ENCODE measurements around the gene B3GNT8. TPM values are rescaled to one million over a fixed set of nuclear protein-coding genes. Genes with fewer than 3 reads are reported as not detected.

The B3GNT8 gene
- total RNA-seq, 1 experiment from 2014 or later: 0.96 TPM

- Histone ChIP-seq H2BK5ac (ENCODE audit: insufficient read length, low read length) (no peak overlapping the region), H3K56ac (ENCODE audit: insufficient read length, low read depth, low read length) (no peak overlapping the region), H4K8ac (replicated peaks; ENCODE audit: insufficient read length, low read depth, low read length) (no peak overlapping the region), H3K9ac (ENCODE audit: extremely low read depth, insufficient read length, low read length) (no peak overlapping the region), H3K79me2 (ENCODE audit: insufficient read depth, low read length) (no peaks in the 10 kb centered on the region), H3K18ac (ENCODE audit: insufficient read length, low read depth, low read length) (peak overlapping the region; percentile 22), H3K23me2 (ENCODE audit: insufficient read length, low read depth, low read length, poor library complexity, severe bottlenecking) (peaks cover 11% of the 10 kb centered on the region), H2BK15ac (ENCODE audit: low read depth, low read length) (no peak overlapping the region), H3T11ph (ENCODE audit: low read length) (no peak overlapping the region), H3K23ac (ENCODE audit: insufficient read length, low read depth, low read length) (no peak overlapping the region), H3K4me1 (ENCODE audit: insufficient read depth, low read length) (no peaks in the 10 kb centered on the region), H3K27ac (ENCODE audit: insufficient read length, low read depth, low read length) (no peak overlapping the region), H4K5ac (ENCODE audit: insufficient read length, low read depth, low read length) (no peak overlapping the region), H2AFZ (ENCODE audit: low read length) (no peak overlapping the region), H3K4me2 (ENCODE audit: insufficient read depth, insufficient read length, low read length) (peak overlapping the region; percentile 80), H3K79me1 (ENCODE audit: insufficient read depth, low read depth, low read length, poor library complexity, severe bottlenecking) (no peaks in the 10 kb centered on the region), H2BK20ac (ENCODE audit: low read depth, low read length, poor library complexity, severe bottlenecking) (no peak overlapping the region), H2BK120ac (ENCODE audit: low read depth, low read length, poor library complexity, severe bottlenecking) (no peak overlapping the region), H4K20me1 (ENCODE audit: control insufficient read depth, insufficient read depth, insufficient read length) (no peaks in the 10 kb centered on the region), H2AK5ac (ENCODE audit: insufficient read length, low read length) (no peak overlapping the region), H4K91ac (ENCODE audit: insufficient read length, low read depth, low read length) (no peak overlapping the region), H2BK12ac (ENCODE audit: insufficient read length, low read depth, low read length) (no peak overlapping the region), H3K14ac (ENCODE audit: insufficient read depth, low read length) (peak overlapping the region; percentile 44; the same call in 1 of the 2 replicates), H3K4ac (ENCODE audit: low read depth, low read length) (no peak overlapping the region), H3K9me3 (ENCODE audit: control insufficient read depth, low read depth, low read length) (no peaks in the 10 kb centered on the region), H3K27me3 (ENCODE audit: insufficient read depth, low read length) (no peaks in the 10 kb centered on the region)
- peak overlapping the region; percentile 48 to 84 for H3K4me3 Mint-ChIP-seq
- peak overlapping the region in 2 of 3 experiments; percentile 18 to 57; a peak in 2 of 7 replicates for H3K27ac Mint-ChIP-seq
- DNase-seq: peak; percentile 39
- no peak for TF ChIP-seq CTCF (conservative IDR thresholded peaks at IDR 0.05)
- H3K9me3 Mint-ChIP-seq: no peaks in the 10 kb centered on the region
- H3K4me1 Mint-ChIP-seq: peaks cover 14 to 29% of the 10 kb centered on the region in 2 experiments
- no peaks in the 10 kb centered on the region for H3K27me3 Mint-ChIP-seq (ENCODE audit: low read depth)
- peaks cover 14 to 29% (median 28%) of the 10 kb centered on the region in 3 experiments; a peak in 6 of 7 replicates for H3K36me3 Mint-ChIP-seq (ENCODE audit: insufficient read depth in 1 of 3, low read depth in 3 of 3)
- WGBS (ENCODE audit: extremely low coverage, insufficient read length, low lambda C conversion rate): no CpG with 5 or more reads among the region's 23 CpGs
These were observed 690 bp upstream of the B3GNT8 start for GRCh38 chr19:41427647-41428480.
